Right lobe of liver (tissue), 4 donors: ENCODE data around the gene GLIPR2.

ENCODE experiments used
- POLR2A ChIP-seq: fragments of 450-650 bp; IDR thresholded peaks from one replicate; pipeline ENCODE4 v1.6.1; 2017; ENCODE audit warnings: antibody characterized with exemption, mild to moderate bottlenecking
- TF ChIP-seq, protein P1 (sequence below), 4 donors: fragments of 200-600 bp in 3 of 4; fragments of 450-650 bp in 1 of 4; IDR thresholded peaks; one replicate each; pipeline versions ENCODE4 v1.5.1 to v1.8.0; 2016 to 2022; ENCODE audit warnings: antibody characterized with exemption in 4 of 4, mild to moderate bottlenecking in 2 of 4
- donor health status: DM: no; HTN: no; CAD: no.
- donor health status: DM: no; HTN: no; CAD: no.
- donor health status: DM: no; HTN: yes; CAD: no.

DNA sequence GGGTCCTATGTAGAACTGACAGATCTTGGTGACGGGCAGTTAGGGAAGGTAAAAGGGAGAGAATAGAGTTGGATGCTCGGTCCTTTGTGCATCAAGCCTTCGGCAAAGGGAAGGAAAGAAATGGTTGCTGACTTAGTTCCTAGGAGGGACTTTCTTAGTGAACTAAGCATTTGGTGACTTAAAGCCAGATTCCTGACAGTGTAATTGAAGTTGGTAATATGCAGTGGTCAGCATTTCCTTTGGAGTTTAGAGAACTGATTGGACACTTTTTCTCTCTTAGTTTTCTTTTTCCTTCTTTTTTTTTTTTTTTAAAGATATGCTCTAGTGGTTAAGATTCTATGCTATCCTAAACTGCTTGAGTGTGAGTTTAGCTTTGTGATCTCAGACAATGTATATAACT lies 56.5 kb downstream of the GLIPR2 start:
- TF ChIP-seq, protein P1, sequence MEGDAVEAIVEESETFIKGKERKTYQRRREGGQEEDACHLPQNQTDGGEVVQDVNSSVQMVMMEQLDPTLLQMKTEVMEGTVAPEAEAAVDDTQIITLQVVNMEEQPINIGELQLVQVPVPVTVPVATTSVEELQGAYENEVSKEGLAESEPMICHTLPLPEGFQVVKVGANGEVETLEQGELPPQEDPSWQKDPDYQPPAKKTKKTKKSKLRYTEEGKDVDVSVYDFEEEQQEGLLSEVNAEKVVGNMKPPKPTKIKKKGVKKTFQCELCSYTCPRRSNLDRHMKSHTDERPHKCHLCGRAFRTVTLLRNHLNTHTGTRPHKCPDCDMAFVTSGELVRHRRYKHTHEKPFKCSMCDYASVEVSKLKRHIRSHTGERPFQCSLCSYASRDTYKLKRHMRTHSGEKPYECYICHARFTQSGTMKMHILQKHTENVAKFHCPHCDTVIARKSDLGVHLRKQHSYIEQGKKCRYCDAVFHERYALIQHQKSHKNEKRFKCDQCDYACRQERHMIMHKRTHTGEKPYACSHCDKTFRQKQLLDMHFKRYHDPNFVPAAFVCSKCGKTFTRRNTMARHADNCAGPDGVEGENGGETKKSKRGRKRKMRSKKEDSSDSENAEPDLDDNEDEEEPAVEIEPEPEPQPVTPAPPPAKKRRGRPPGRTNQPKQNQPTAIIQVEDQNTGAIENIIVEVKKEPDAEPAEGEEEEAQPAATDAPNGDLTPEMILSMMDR (IDR thresholded peaks at IDR 0.05): no peak
- TF ChIP-seq POLR2A: no peak
